BE2C (cell line): ENCODE results near the gene GPC3.

Experiments
- DNase-seq: peaks from one replicate; pipeline ENCODE4 v3.0.0-alpha.2; 2020
- H3K27me3 ChIP-seq: fragments of 250-450 bp; sonication (Bioruptor Pico); 2 replicates; pipeline ENCODE4 v1.5.1; 2020; ENCODE audit warnings: mild to moderate bottlenecking
- H3K36me3 ChIP-seq: fragments of 250-450 bp; sonication (Bioruptor Pico); 2 replicates; pipeline ENCODE4 v1.5.1; 2020; ENCODE audit warnings: mild to moderate bottlenecking
- H3K4me1 ChIP-seq: fragments of 250-450 bp; sonication (Bioruptor Pico); 2 replicates; pipeline ENCODE4 v1.5.1; 2020
- H3K4me3 ChIP-seq: 2 replicates; pipeline ENCODE4 v1.5.1; 2011; ENCODE audit warnings: low read depth, low read length
- H3K9me3 ChIP-seq: fragments of 250-450 bp; sonication (Bioruptor Pico); 2 replicates; pipeline ENCODE4 v1.5.1; 2020
- CTCF ChIP-seq: IDR thresholded peaks from 2 replicates; pipeline ENCODE4 v1.5.1; 2012; ENCODE audit warnings: mild to moderate bottlenecking, low read depth, low read length

Gene GPC3

GRCh38 chrX:133676344-133677122, 308.9 kb downstream of the GPC3 start:
- no peaks in the 10 kb centered on the region for H3K36me3 ChIP-seq
- H3K4me1 ChIP-seq: no peaks in the 10 kb centered on the region
- no peak for DNase-seq
- H3K27me3 ChIP-seq: no peaks in the 10 kb centered on the region
- no peaks in the 10 kb centered on the region for H3K9me3 ChIP-seq
- no peak for TF ChIP-seq CTCF
- H3K4me3 ChIP-seq: no peak overlapping the region

- H3K36me3 ChIP-seq: no peaks in the 10 kb centered on the region
- no peak for TF ChIP-seq CTCF
- H3K4me1 ChIP-seq: no peaks in the 10 kb centered on the region
- DNase-seq: no peak
- H3K9me3 ChIP-seq: no peaks in the 10 kb centered on the region
- no peaks in the 10 kb centered on the region for H3K27me3 ChIP-seq
- H3K4me3 ChIP-seq: no peak overlapping the region
These were observed 310.5 kb downstream of the GPC3 start for GRCh38 chrX:133674726-133675470.

GRCh38 chrX:133670383-133670782, 315.0 kb downstream of the GPC3 start:
- no peaks in the 10 kb centered on the region for H3K27me3 ChIP-seq

GRCh38 chrX:133669214-133669613, 316.2 kb downstream of the GPC3 start:
- TF ChIP-seq CTCF: no peak
- no peak for DNase-seq
- Histone ChIP-seq H3K36me3 (no peaks in the 10 kb centered on the region), H3K27me3 (no peaks in the 10 kb centered on the region), H3K4me3 (no peak overlapping the region), H3K9me3 (no peaks in the 10 kb centered on the region), H3K4me1 (no peaks in the 10 kb centered on the region)

More at GRCh38 chrX:133670383-133670782, 315.0 kb downstream of the GPC3 start:
- DNase-seq: no peak
- H3K4me1 ChIP-seq: no peaks in the 10 kb centered on the region
- no peaks in the 10 kb centered on the region for H3K36me3 ChIP-seq
- TF ChIP-seq CTCF: peak; percentile 59
- H3K9me3 ChIP-seq: no peaks in the 10 kb centered on the region
- no peak overlapping the region for H3K4me3 ChIP-seq

- Histone ChIP-seq H3K9me3 (no peaks in the 10 kb centered on the region), H3K36me3 (no peaks in the 10 kb centered on the region), H3K4me3 (no peak overlapping the region), H3K4me1 (no peaks in the 10 kb centered on the region), H3K27me3 (no peaks in the 10 kb centered on the region)
- TF ChIP-seq CTCF: no peak
- DNase-seq: no peak
These were observed 317.0 kb downstream of the GPC3 start for GRCh38 chrX:133668225-133668931.
